Lower leg skin (tissue), 3 donors: ENCODE results near the gene PDSS2.

ENCODE experiments used
- CTCF ChIP-seq, 3 donors: fragments of 450-650 bp; IDR thresholded peaks; one replicate each; pipeline ENCODE4 v1.5.1; 2016; ENCODE audit warnings: antibody characterized with exemption in 3 of 3, mild to moderate bottlenecking in 3 of 3, moderate library complexity in 2 of 3
- POLR2A ChIP-seq, 2 donors: fragments of 450-650 bp; IDR thresholded peaks; one replicate each; pipeline ENCODE4 v1.6.1; 2016 to 2017; ENCODE audit warnings: antibody characterized with exemption in 2 of 2, mild to moderate bottlenecking in 1 of 2, moderate library complexity in 1 of 2

DNA sequence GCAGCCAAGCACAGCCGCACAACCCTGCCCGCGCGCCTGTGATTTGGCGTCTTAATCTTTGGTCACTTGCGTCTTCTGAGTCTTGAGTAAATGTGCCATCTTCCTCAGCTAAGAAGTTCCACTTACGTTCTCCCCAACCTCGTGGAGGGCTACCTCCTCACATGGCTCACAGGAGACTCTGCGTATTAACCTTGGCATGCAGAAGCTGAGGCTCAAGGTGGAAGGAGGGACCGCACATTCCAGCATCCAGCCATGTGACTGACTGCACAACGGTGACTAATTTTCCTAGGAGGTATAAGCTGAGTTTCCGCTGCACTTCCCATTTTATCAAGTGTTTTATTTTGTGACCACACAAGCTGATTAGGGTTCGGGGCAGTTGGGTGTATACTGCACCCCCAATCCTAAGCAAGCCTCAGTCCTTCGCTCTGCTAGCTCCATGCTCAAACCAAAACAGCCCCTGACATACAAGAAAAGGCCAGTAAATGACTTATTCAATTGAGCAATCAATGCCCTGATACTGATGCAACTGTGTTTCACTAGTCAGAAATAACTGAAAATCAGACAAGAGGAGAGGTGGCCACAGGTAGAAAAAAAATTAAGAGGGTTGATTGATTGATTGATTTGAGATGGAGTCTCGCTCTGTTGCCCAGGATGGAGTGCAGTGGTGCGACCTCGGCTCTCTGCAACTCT, 351.0 kb downstream of the PDSS2 start:
- TF ChIP-seq CTCF (IDR thresholded peaks at IDR 0.05) (no peak), POLR2A (IDR thresholded peaks at IDR 0.05) (no peak)
